Left lung (tissue), 10 donors: Measurements from ENCODE around the gene SEPSECS. TPM values are rescaled to one million over a fixed set of nuclear protein-coding genes. Genes with fewer than 3 reads are reported as not detected.

Experiments
- ATAC-seq: fragments of 200-7000 bp; cut with Tn5 transposase; one replicate; pipeline ENCODE4 v1.9.1; 2020; ENCODE audit warnings: moderate library complexity
- DNase-seq, 4 donors: peaks; one replicate each; pipeline ENCODE4 v3.0.0-alpha.2; 2013 to 2020
- H3K27ac ChIP-seq, 2 donors: fragments of 200-600 bp; sonication (generic) in 1 of 2; one replicate each; pipeline versions ENCODE4 v1.5.0 to v1.8.0; 2020 to 2021
- H3K27me3 ChIP-seq, 2 donors: fragments of 200-600 bp; sonication (generic) in 1 of 2; one replicate each; pipeline versions ENCODE4 v1.5.0 to v1.8.0; 2020 to 2021
- H3K36me3 ChIP-seq, 2 donors: fragments of 200-600 bp; sonication (generic) in 1 of 2; one replicate each; pipeline versions ENCODE4 v1.5.0 to v1.8.0; 2020 to 2021
- H3K4me1 ChIP-seq, 2 donors: fragments of 200-600 bp; one replicate each; pipeline ENCODE4 v1.8.0; 2021
- H3K4me3 ChIP-seq, 2 donors: fragments of 200-600 bp; sonication (generic) in 1 of 2; one replicate each; pipeline versions ENCODE4 v1.5.0 to v1.8.0; 2020 to 2021; ENCODE audit warnings: mild to moderate bottlenecking in 1 of 2
- H3K9me3 ChIP-seq, 2 donors: fragments of 200-600 bp; sonication (generic) in 1 of 2; one replicate each; pipeline versions ENCODE4 v1.5.0 to v1.8.0; 2020 to 2021
- CTCF ChIP-seq, 2 donors: fragments of 200-600 bp; sonication (generic) in 1 of 2; IDR thresholded peaks; one replicate each; pipeline versions ENCODE4 v1.5.0 to v1.8.0; 2021; ENCODE audit warnings: antibody characterized with exemption in 2 of 2
- intact Hi-C, 2 donors: fragments of 100-400 bp; cut with DNase I; formaldehyde crosslinking; loops; one replicate each; pipeline versions ENCODE4 v1.11.2 to v1.14.2; 2022
- polyA plus RNA-seq, 6 donors: library from polyadenylated mRNA; unstranded; fragments of 120-200 nt; gene quantifications; one replicate each; pipeline ENCODE4 v1.2.1, GENCODE V29; 2013; ENCODE audit not compliant: insufficient read length in 6 of 6
- total RNA-seq, 2 donors: library from RNA; stranded (reverse); fragmentation: NEBNext Ultra II Directional; extraction: Animal tissue kit (Norgen Biotek cat#: 25700); gene quantifications; one replicate each; pipeline ENCODE4 v1.2.1, GENCODE V29; 2021
- donor health status: DM: no; HTN: yes; CAD: no.
- donor health status: DM: no; HTN: no; CAD: no.

SEPSECS gene
- total and polyA plus RNA-seq, 8 donors = 8.2 to 18.9 (median 13.9) TPM

- TF ChIP-seq CTCF (IDR thresholded peaks at IDR 0.05) = no peak
- H3K4me1 ChIP-seq = no peaks in the 10 kb centered on the region
- H3K9me3 ChIP-seq = peaks cover 0 to 8% of the 10 kb centered on the region in 2 donors
- ATAC-seq (no peak), DNase-seq (no peak)
- H3K4me3 ChIP-seq = no peak overlapping the region
- H3K27me3 ChIP-seq = no peaks in the 10 kb centered on the region
- intact Hi-C loops = no loop called here
- no peaks in the 10 kb centered on the region for H3K36me3 ChIP-seq
- no peak overlapping the region for H3K27ac ChIP-seq
Measured at GRCh38 chr4:25095837-25096236, 64.4 kb downstream of the SEPSECS start.

- Histone ChIP-seq H3K36me3 (no peaks in the 10 kb centered on the region), H3K9me3 (peaks cover 0 to 8% of the 10 kb centered on the region in 2 donors), H3K4me3 (no peak overlapping the region), H3K27me3 (peaks cover 10 to 31% of the 10 kb centered on the region in 2 donors), H3K4me1 (peaks cover 0 to 8% of the 10 kb centered on the region in 2 donors), H3K27ac (no peak overlapping the region)
- DNase-seq = no peak
- ATAC-seq = no peak
- intact Hi-C loops = no loop called here
- TF ChIP-seq CTCF (IDR thresholded peaks at IDR 0.05) = no peak
Measured at GRCh38 chr4:25092139-25092538, 68.1 kb downstream of the SEPSECS start.

- H3K4me3 ChIP-seq = no peak overlapping the region
- ATAC-seq = no peak
- peaks cover 0 to 8% of the 10 kb centered on the region in 2 donors for H3K9me3 ChIP-seq
- TF ChIP-seq CTCF (IDR thresholded peaks at IDR 0.05) = no peak
- no peaks in the 10 kb centered on the region for H3K36me3 ChIP-seq
- H3K27ac ChIP-seq = no peak overlapping the region
- H3K4me1 ChIP-seq = peaks cover 0 to 8% of the 10 kb centered on the region in 2 donors
- DNase-seq = no peak
- intact Hi-C loops = no loop called here
- peaks cover 10 to 34% of the 10 kb centered on the region in 2 donors for H3K27me3 ChIP-seq
Measured at GRCh38 chr4:25090516-25090915, 69.7 kb downstream of the SEPSECS start.

- no peak for TF ChIP-seq CTCF (IDR thresholded peaks at IDR 0.05)
- H3K27ac ChIP-seq = no peak overlapping the region
- H3K27me3 ChIP-seq = peaks cover 10 to 35% of the 10 kb centered on the region in 2 donors
- no peaks in the 10 kb centered on the region for H3K36me3 ChIP-seq
- H3K4me3 ChIP-seq = no peak overlapping the region
- H3K4me1 ChIP-seq = peaks cover 0 to 8% of the 10 kb centered on the region in 2 donors
- no peak for DNase-seq
- H3K9me3 ChIP-seq = peaks cover 0 to 8% of the 10 kb centered on the region in 2 donors
- intact Hi-C loops = no loop called here
- no peak for ATAC-seq
Measured at GRCh38 chr4:25089051-25089763, 71.0 kb downstream of the SEPSECS start.

GRCh38 chr4:25088093-25088952 lies 71.9 kb downstream of the SEPSECS start:
- H3K9me3 ChIP-seq = peaks cover 0 to 6% of the 10 kb centered on the region in 2 donors
- DNase-seq = no peak
- intact Hi-C loops = no loop called here
- peaks cover 10 to 35% of the 10 kb centered on the region in 2 donors for H3K27me3 ChIP-seq
- H3K27ac ChIP-seq = no peak overlapping the region
- no peaks in the 10 kb centered on the region for H3K36me3 ChIP-seq
- no peak overlapping the region for H3K4me3 ChIP-seq
- no peak for ATAC-seq
- no peak for TF ChIP-seq CTCF (IDR thresholded peaks at IDR 0.05)
- H3K4me1 ChIP-seq = peaks cover 0 to 8% of the 10 kb centered on the region in 2 donors
